ENCODE results near the gene SMO.
"Not testable (repeated sequence)": the region's sequence is repeated elsewhere in the genome, so short reads cannot be mapped to it uniquely, and the experiment has no call there.

Gene SMO

DNA sequence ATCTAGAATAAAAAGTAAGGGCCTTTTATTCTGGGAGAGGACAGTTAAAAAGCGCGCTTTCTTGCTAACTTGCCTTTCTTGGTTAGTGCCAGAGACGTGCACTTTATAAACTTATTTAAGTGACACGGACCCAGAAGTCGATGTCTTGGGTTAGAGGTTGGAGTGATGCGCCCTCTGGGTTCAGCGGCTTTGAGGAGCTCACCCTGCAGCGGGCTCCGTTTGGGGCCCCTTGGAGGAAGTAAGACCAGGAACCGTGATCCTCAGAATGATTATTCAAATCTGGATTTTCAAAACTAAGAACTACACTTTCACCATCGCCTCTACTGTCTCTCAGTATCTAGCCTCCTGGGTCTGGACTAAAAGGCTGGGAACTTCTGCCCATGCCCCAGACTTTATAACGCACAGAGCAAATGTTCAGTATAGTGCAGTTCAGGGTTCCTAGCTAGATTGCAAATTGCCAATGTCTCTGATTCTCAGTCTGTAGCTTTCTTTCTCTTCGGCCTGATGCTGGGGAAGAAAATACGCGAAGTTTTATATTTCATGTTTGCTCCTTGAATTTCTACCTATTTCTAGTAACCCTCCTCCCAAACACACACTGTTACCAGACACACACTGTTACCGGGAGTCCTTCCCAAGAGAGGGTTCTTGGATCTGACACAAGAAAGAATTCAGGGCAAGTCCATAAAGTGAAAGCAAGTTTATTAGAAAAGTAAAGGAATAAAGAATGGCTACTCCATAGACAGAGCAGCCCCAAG is 18.6 kb upstream of the SMO start:
- DNase-seq (ENCODE audit: low read depth, low spot score): no peak

DNA sequence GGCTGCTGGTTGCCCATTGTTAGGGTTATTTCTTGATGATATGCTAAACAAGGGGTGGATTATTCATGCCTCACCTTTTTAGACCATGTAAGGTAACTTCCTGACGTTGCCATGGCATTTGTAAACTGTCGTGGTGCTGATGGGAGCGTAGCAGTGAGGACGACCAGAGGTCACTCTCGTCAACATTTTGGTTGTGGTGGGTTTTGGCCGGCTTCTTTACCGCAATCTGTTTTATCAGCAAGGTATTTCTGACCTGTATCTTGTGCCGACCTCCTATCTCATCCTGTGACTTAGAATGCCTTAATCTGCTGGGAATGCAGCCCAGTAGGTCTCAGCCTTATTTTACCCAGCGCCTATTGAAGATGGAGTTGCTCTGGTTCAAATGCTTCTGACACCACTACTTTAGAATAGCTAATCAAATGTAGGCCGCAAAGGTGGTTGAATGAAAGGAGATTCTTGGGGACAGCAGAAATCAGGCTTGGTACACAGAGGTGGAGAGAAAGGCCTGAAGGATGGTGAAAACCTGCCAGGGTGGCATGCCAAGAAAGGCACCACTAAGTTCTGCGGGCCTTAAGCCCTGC is 17.9 kb upstream of the SMO start:
- no peak for DNase-seq (ENCODE audit: low read depth, low spot score)

DNA sequence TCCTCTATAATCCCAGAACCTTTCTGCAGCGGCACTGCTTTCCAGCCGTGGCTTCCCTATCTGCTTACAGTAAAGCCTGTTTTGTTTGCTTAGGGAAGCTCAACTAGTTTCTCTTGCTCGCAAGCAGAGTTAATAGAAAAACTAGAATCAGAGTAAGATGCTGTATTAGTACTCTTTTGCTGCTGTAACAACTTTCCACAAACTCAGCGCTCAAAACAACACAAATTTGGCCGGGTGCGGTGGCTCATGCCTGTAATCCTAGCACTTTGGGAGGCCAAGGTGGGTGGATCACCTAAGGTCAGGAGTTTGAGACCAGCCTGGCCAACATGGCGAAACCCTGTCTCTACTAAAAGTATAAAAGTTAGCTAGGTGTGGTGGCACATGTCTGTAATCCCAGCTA is 14.6 kb upstream of the SMO start:
- not testable (repeated sequence) for DNase-seq (ENCODE audit: low read depth, low spot score)

DNA sequence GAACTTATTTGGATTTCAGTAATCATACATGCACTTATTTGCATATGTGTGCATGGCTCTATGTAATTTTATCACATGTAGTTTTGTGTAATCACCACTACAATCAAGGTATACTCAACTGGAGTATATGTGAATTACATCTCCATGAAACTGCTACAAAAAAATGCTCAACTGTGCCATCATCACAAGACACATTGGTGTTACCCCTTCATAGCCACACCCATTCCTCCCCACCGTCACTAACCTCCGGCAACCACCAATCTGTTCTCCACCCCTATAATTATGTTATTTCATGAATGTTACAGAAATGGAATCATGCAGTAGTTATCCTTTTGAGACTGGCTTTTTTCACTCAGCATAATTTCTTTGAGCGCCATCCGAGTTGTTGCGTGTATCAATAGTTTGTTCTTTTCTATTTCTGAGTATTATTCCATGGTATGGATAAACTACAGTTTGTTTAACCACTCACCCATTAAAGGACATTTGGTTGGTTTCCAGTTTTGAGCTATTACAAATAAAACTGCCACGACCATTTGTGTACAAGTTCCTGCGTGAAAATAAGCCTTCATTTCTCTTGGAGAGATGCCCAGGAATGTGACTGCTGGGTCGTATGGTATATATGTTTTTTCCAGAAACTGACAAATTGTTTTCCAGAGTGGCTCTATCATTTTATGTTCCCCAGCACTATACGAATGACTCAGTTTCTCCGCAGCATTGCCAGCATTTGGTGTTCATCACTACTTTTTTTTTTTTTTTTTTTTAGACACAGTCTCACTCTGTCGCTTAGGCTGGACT is 11.3 kb upstream of the SMO start:
- DNase-seq (ENCODE audit: low read depth, low spot score): no peak

DNA sequence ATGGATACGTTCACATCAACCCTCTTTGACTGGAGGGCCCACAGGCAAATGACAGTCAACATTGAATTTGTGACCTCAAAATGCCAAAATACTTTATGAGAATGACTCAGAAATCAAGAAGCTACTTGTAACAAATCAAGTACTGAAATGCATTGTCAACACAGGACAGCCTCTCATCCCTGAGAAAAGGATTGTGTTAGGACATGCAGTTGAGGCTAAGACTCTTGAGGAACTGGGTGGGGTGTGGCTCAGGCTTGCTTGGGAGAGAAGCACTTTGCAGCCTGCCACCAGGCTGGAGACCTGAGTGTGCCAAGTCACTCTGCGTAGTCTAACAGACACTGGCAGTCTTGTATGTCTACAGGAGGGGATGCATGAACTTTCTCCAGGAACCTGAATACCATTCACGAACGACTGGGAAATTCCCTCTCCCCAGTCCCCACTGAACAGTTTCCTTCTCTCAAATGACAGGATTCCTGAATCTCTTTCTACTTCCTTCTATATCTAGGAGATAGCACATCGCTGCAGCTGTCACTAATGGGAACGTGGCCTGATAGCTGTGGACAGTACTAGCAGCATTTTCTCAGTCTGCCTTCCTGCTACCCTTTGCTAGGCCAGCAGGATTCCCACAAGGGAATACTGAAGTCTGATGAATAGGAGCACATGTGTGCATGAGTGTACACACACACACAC is 3.3 kb upstream of the SMO start:
- DNase-seq (ENCODE audit: low read depth, low spot score): no peak

DNA sequence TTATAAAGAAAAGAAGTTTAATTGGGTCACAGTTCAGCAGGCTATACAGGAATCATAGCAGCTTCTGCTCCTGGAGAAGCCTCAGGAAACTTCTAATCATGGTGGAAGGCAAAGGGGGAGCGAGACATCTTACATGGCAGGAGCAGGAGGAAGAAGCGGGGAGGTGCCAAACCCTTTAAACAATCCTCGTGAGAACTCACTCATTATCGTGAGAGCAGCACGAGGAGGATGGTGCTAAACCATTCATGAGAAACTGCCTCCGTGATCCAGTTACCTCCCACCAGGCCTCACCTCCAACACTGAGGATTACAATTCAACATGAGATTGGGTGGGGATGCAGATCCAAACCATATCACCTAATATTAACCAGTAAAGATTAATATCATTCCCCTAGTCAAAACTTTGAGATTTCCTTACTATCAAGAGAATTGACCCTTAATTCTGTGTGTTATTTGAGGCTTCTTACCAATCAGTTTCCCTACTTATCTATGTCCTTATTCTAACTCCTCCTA is 1.6 kb upstream of the SMO start:
- DNase-seq (ENCODE audit: low read depth, low spot score): no peak

DNA sequence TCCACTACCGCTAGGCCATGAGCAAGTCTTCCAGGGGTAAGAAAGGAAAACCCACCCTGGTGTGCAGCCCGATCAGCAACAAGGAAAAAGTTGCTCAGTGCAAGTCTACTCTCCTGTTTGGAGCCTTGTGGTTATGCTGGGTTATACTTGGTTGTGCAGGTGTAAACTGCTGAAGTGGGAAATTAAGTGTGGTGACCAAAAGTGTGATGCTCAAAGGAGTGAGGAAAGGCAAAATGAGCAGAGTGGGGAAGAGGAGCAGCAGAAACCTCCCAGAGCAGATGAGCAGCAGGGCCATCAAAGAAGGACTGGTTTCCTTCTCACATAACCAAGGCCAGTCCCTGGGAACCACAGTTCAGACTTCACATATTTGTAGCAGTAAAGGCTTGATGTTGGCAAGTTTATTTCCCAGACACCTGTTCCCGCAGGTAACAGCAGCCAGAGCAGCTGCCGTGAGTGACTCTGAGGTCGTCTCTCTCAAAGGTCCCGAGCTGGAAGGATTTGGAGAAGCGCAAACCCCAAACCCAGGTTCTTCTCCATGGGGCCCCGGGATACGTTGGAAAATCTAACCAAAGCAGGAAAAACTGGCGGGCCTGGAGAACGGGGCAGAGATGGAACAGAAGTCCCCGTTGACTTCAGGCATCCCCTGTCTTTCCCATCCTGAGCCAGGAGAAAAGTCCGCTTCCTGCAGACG is 607 bp upstream of the SMO start:
- no peak for DNase-seq (ENCODE audit: low read depth, low spot score)

DNA sequence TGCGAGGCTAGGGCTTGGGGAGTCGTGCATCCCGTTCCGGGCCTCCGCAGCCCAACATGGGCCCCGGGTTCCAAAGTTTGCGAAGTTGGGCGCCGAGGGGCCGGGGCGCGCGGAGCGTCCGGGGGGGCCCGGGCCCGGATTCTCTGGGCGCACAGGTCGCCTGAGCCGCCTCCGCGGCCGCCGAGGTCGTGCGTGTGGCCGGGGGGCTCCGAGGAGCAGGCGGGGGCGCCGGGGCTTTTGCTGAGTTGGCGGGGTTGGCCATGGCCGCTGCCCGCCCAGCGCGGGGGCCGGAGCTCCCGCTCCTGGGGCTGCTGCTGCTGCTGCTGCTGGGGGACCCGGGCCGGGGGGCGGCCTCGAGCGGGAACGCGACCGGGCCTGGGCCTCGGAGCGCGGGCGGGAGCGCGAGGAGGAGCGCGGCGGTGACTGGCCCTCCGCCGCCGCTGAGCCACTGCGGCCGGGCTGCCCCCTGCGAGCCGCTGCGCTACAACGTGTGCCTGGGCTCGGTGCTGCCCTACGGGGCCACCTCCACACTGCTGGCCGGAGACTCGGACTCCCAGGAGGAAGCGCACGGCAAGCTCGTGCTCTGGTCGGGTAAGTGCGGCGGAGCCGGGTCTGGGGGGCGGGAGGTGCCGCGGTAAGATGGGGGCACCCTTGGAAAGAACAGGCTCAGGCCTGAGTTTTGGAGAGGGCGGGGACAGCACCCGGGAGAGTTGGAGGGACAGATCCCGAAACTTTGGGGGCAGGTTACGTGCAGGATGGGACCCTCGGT is 643 bp downstream of the SMO start:
- no peak for DNase-seq (ENCODE audit: low read depth, low spot score)

DNA sequence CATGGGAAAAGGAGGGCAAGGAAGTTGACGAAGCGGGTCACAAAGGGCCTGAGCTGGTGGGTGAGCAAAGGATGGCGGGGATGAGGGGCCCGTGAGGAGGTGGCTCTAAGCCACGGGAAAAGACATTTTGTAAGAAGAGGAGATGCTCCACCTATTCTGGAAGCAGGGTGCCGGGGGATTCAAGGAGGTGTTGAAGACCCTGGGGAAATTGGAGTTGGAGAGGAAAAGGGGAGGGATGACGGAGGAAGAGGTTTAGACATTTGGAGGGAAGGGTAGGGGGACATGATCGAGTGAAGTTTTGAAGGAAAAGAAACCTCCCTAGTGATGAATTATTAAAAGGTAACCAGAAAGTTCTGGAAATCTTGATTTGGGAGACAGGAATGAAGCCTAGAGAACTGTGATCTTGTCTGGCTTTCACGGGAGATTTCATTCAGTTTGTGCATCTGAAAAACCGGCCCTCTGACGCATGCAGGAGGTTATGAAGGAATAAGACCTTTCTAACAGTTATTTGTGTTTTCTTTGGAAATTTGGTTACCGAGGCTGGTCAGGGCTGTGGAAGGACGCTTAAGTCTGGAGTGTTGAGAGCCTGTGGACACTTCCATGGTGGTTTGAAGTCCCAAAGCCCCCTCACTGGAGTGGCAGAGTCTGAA is 1.4 kb downstream of the SMO start:
- no peak for DNase-seq (ENCODE audit: low read depth, low spot score)

DNA sequence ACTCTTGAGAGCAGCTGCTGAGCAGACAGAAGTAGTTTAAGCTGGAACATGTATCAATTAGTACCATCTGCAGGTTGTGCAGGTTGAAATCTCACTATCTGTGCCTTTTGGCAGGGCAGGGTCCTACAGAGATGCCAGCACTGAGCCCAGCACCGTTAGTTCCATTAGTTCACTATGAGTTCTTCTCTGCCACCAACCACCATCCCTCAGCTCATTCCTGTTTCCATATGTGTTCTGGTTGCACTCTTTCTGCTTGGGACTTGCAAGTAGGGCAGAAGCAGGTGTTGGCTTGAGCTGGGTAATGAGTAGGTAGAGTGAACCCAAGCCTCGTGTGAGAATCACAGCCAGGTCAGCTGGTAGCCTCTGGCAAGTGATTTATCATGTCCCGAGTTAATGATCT is 2.8 kb downstream of the SMO start:
- no peak for DNase-seq (ENCODE audit: low read depth, low spot score)

DNA sequence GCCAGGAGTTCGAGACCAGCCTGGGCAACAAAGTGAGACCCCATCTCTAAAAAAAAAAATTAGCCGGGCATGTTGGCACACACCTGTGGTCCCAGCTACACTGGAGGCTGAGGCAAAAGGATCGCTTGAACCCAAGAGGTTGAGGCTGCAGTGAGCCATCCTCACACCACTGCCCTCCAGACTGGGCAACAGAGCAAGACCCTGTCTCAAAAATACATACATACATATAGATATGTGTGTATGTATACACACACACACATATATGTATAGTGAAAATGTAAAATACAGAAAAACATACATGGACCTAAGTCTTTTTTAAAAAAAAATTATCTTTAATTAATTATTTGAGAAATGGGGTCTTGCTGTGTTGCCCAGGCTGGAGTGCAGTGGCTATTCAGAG is 5.5 kb downstream of the SMO start:
- DNase-seq (ENCODE audit: low read depth, low spot score): no peak

DNA sequence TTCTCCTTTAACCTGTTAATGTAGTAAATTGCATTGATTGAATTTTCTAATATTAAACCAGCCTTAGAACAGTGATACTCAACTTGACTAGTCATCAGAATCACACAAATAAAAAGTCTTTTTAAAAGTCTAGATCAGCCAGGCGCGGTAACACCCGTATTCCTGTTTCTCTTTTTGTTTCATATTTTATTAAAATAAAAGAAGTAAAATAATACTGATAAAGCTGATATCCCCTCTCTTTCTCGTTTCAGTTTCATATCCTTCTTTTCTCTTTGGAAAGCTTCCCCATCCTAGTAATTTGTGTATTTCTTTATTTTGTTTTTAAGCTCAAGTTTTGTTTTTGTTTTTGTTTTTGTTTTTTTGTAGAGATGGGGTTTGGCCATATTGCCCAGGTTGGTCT is 9.3 kb downstream of the SMO start:
- DNase-seq (ENCODE audit: low read depth, low spot score): no peak

DNA sequence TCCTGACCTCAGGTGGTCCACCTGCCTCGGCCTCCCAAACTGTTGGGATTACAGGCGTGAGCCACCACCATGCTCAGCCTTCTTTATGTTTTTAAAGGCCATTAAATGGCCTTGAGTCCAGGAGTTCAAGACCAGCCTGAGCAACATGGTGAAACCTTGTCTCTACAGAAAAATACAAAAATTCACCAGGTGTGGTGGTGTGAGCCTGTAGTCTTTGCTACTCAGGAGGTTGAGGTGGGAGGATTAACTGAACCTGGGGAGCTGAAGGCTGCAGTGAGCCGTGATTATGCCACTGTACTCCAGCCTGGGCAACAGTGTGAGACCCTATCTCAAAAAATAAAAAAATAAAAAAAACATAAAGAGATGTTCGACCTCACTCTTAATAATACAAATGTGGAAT is 11.0 kb downstream of the SMO start:
- DNase-seq (ENCODE audit: low read depth, low spot score): no peak

DNA sequence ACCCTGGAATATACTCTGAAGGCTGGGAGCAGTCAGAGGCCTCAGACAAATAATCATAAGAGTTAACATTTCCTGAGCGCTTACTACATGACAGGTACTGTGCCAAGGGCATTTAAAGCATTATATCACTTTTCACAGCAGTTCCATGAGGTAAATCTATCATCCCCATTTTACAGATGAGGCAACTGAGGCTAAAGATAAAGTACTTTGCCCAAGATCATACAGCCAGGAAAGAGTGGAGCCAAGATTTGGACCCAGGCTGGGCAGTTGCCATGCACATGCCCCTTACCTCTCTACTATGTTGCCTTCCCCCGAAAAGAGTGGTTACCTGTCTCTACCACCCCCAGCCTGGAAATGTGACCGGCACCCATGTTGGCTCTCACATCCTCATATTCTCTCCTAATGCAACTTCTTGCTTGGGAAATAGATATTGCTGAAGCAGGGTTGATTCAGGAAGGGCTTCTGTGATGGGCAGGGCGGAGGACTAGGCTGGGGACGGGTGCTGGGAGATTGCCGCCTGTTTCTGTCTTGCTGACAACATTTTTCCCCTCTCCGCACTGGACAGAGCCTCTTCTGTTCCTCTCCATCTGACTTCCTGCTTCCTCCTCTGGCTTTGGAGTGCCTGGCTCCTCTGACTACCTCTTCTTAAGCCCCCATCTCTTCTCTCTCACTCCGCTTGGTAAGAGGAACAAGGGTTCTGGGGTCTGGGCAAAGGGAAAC is 13.8 kb downstream of the SMO start:
- no peak for DNase-seq (ENCODE audit: low read depth, low spot score)

DNA sequence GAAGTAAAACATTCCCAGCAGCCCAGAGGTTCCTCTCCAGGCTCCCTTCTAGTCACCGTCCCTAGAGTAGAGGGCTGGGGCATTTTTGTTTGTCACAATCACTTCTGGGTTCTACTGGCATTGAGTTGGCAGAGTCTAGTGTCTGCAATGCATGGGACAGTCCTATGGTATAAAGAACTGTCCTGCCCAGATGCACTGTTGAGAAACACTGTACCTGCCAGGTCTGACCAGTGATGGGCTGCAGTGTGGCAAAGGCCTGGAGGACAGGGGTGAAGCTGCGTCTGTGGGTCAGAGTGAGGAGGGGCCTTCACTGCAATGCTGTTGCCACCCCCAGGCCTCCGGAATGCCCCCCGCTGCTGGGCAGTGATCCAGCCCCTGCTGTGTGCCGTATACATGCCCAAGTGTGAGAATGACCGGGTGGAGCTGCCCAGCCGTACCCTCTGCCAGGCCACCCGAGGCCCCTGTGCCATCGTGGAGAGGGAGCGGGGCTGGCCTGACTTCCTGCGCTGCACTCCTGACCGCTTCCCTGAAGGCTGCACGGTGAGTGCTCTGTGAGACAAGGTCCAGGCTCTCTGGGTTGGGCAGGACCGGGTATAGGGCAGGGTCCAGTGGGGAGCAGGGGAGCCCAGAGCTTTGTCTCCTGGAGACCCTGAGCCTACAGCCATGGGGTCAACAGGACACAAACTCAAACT is 14.8 kb downstream of the SMO start:
- DNase-seq (ENCODE audit: low read depth, low spot score): no peak

DNA sequence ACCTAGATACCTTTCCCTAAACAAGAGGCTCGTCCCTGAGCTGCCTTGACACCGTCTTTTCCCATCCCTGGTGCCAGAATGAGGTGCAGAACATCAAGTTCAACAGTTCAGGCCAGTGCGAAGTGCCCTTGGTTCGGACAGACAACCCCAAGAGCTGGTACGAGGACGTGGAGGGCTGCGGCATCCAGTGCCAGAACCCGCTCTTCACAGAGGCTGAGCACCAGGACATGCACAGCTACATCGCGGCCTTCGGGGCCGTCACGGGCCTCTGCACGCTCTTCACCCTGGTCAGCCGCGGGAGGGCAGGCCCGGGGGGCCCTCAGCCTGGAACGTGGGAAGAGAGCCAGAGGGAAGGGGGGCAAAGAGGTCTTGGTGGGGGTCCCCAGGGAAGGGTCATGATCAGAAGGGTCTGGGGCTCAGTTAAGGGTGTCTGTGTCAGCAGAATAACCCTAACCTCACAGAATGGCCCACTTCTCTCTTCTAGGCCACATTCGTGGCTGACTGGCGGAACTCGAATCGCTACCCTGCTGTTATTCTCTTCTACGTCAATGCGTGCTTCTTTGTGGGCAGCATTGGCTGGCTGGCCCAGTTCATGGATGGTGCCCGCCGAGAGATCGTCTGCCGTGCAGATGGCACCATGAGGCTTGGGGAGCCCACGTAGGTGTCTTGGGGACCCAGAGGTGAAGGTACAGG is 16.8 kb downstream of the SMO start:
- no peak for DNase-seq (ENCODE audit: low read depth, low spot score)

DNA sequence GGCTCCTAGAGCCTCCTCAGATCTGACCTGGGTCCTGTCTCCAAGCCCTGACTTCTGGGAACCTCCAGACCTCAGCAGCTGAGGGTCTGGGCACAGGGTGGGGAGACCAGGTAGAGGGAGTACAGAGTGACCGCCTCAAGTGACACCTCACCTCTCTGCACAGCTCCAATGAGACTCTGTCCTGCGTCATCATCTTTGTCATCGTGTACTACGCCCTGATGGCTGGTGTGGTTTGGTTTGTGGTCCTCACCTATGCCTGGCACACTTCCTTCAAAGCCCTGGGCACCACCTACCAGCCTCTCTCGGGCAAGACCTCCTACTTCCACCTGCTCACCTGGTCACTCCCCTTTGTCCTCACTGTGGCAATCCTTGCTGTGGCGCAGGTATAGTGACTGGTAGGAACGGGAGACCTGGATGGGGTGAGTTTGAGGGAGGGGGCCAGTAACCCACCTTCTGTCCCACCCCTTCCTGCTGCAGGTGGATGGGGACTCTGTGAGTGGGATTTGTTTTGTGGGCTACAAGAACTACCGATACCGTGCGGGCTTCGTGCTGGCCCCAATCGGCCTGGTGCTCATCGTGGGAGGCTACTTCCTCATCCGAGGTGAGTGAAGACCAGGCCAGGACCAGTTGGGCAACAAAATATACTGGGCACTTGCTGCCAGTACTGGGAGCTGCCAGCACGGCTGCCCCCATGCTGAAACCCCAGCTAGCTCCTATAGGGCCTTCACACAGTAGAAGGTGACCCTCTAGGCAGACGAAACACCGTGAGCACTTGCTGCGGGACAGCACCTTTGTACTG is 17.8 kb downstream of the SMO start:
- DNase-seq (ENCODE audit: low read depth, low spot score): no peak

DNA sequence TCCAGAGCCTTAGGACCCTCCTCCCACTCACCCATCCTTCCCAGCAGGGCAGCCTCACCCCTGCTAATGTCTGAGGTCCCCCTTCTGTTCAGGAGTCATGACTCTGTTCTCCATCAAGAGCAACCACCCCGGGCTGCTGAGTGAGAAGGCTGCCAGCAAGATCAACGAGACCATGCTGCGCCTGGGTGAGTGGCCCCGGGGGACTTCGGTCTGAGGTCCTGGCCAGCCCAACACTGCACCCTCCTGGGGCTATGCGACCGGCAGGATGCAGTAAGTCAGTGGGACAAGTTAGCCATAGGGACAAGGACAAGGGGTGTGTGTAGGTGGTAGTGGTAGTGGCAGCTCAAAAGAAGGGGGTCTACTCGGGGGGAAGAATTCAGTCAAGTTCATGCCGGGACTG is 20.2 kb downstream of the SMO start:
- DNase-seq (ENCODE audit: low read depth, low spot score): no peak

Data from activated CD4-positive, CD25-positive, alpha-beta regulatory T cell treated with anti-CD3 and anti-CD28 coated beads, Interleukin-2, amount 50 U/mL, for 16 hours (primary cell).